Activated T-cell treated with anti-CD3 and anti-CD28 coated beads, Interleukin-2, amount 50 U/mL, for 72 hours (primary cell): ENCODE measurements around the gene CAND2. TPM values are rescaled to one million over a fixed set of nuclear protein-coding genes. Genes with fewer than 3 reads are reported as not detected.
A peak's percentile ranks its signal among the peaks of the same experiment; 100 is the strongest.

ENCODE experiments used
- ATAC-seq, 2 donors: fragments of 150-1000 bp; cut with Tn5 transposase; replicated peaks in 1 of 2; 2 replicates each; pipeline ENCODE4 v1.10.0; 2021; ENCODE audit warnings: moderate library complexity in 2 of 2, mild to moderate bottlenecking in 1 of 2
- DNase-seq, 2 donors: peaks; one replicate each; pipeline ENCODE4 v3.0.0; 2021 to 2022; ENCODE audit warnings: mixed read lengths in 1 of 2
- H3K27ac Mint-ChIP-seq: one replicate; pipeline ENCODE4 v1.8.0; 2022; ENCODE audit warnings: mild to moderate bottlenecking, moderate library complexity, mixed read lengths
- H3K27me3 Mint-ChIP-seq: one replicate; pipeline ENCODE4 v1.8.0; 2022; ENCODE audit warnings: low read depth, mixed read lengths
- H3K36me3 Mint-ChIP-seq, 2 donors: one replicate each; pipeline ENCODE4 v1.8.0; 2022; ENCODE audit warnings: mixed read lengths in 2 of 2, mild to moderate bottlenecking in 1 of 2; ENCODE audit not compliant: insufficient read depth in 2 of 2
- H3K4me1 Mint-ChIP-seq: one replicate; pipeline ENCODE4 v1.8.0; 2022; ENCODE audit warnings: low read depth, mixed read lengths
- H3K4me3 Mint-ChIP-seq, 2 donors: one replicate each; pipeline ENCODE4 v1.8.0; 2022; ENCODE audit warnings: mild to moderate bottlenecking in 2 of 2, mixed read lengths in 2 of 2, moderate library complexity in 2 of 2
- H3K9me3 Mint-ChIP-seq, 2 donors: one replicate each; pipeline ENCODE4 v1.8.0; 2022; ENCODE audit warnings: mixed read lengths in 2 of 2
- total RNA-seq, 2 donors: library from RNA; stranded (reverse); gene quantifications; one replicate each; pipeline ENCODE4 v1.2.3, GENCODE V29; 2022

The CAND2 gene
- 1 to 10 TPM; 1.2 to 1.8 TPM for total RNA-seq

- Mint-ChIP-seq H3K4me3 (peak within 1 kb of the TSS; percentile 84 to 86), H3K27me3 (no peaks in the 10 kb centered on the region), H3K36me3 (no peaks in the 10 kb centered on the region), H3K9me3 (no peaks in the 10 kb centered on the region), H3K4me1 (peaks cover 8% of the 10 kb centered on the region), H3K27ac (no peak within 1 kb of the TSS)
- ATAC-seq: peak; percentile 84 to 88
- peak; percentile 52 to 57 for DNase-seq
These were observed at the start of gene CAND2 for GRCh38 chr3:12796171-12797123. Gene CAND2, plus strand, starts transcription at chr3:12796680. Its CDS starts 41 bp downstream, at chr3:12796721.

GRCh38 chr3:12748477-12748876 is 48.0 kb upstream of the CAND2 start:
- Mint-ChIP-seq H3K4me3 (no peak overlapping the region), H3K36me3 (no peaks in the 10 kb centered on the region), H3K9me3 (no peaks in the 10 kb centered on the region), H3K27me3 (peaks cover 10% of the 10 kb centered on the region), H3K27ac (no peak overlapping the region), H3K4me1 (peaks cover 15% of the 10 kb centered on the region)
- no peak for ATAC-seq
- no peak for DNase-seq

GRCh38 chr3:12750223-12750622 is 46.3 kb upstream of the CAND2 start:
- Mint-ChIP-seq H3K9me3 (no peaks in the 10 kb centered on the region), H3K36me3 (no peaks in the 10 kb centered on the region), H3K4me3 (no peak overlapping the region), H3K4me1 (peaks cover 15% of the 10 kb centered on the region), H3K27ac (no peak overlapping the region), H3K27me3 (peaks cover 4% of the 10 kb centered on the region)
- DNase-seq: no peak
- peak; percentile 19 to 32 for ATAC-seq

- peak; percentile 82 to 87 for ATAC-seq
- no peak overlapping the region for H3K27ac Mint-ChIP-seq
- H3K27me3 Mint-ChIP-seq: peaks cover 4% of the 10 kb centered on the region
- H3K9me3 Mint-ChIP-seq: no peaks in the 10 kb centered on the region
- peaks cover 15% of the 10 kb centered on the region for H3K4me1 Mint-ChIP-seq
- DNase-seq: peak; percentile 33 to 34
- H3K36me3 Mint-ChIP-seq: no peaks in the 10 kb centered on the region
- H3K4me3 Mint-ChIP-seq: no peak overlapping the region
These were observed 45.8 kb upstream of the CAND2 start for GRCh38 chr3:12750658-12751071.

GRCh38 chr3:12751571-12751970 is 44.9 kb upstream of the CAND2 start:
- no peaks in the 10 kb centered on the region for H3K36me3 Mint-ChIP-seq
- H3K4me1 Mint-ChIP-seq: peaks cover 15% of the 10 kb centered on the region
- DNase-seq: no peak
- H3K4me3 Mint-ChIP-seq: no peak overlapping the region
- no peaks in the 10 kb centered on the region for H3K9me3 Mint-ChIP-seq
- ATAC-seq: no peak
- peaks cover 1% of the 10 kb centered on the region for H3K27me3 Mint-ChIP-seq
- no peak overlapping the region for H3K27ac Mint-ChIP-seq

GRCh38 chr3:12752102-12752501 is 44.4 kb upstream of the CAND2 start:
- Mint-ChIP-seq H3K27ac (no peak overlapping the region), H3K27me3 (no peaks in the 10 kb centered on the region), H3K4me3 (no peak overlapping the region), H3K4me1 (peaks cover 15% of the 10 kb centered on the region), H3K9me3 (no peaks in the 10 kb centered on the region), H3K36me3 (no peaks in the 10 kb centered on the region)
- no peak for ATAC-seq
- DNase-seq: no peak

- no peak for ATAC-seq
- H3K27me3 Mint-ChIP-seq: no peaks in the 10 kb centered on the region
- no peaks in the 10 kb centered on the region for H3K36me3 Mint-ChIP-seq
- H3K4me1 Mint-ChIP-seq: peaks cover 15% of the 10 kb centered on the region
- no peak overlapping the region for H3K4me3 Mint-ChIP-seq
- DNase-seq: no peak
- H3K9me3 Mint-ChIP-seq: no peaks in the 10 kb centered on the region
- no peak overlapping the region for H3K27ac Mint-ChIP-seq
These were observed 43.7 kb upstream of the CAND2 start for GRCh38 chr3:12752809-12753208.

GRCh38 chr3:12753275-12754028 is 43.0 kb upstream of the CAND2 start:
- Mint-ChIP-seq H3K27me3 (no peaks in the 10 kb centered on the region), H3K9me3 (no peaks in the 10 kb centered on the region), H3K4me1 (peaks cover 15% of the 10 kb centered on the region), H3K4me3 (no peak overlapping the region), H3K27ac (no peak overlapping the region), H3K36me3 (no peaks in the 10 kb centered on the region)
- no peak for ATAC-seq
- DNase-seq: no peak

- H3K4me3 Mint-ChIP-seq: no peak overlapping the region
- no peak for ATAC-seq
- H3K27me3 Mint-ChIP-seq: no peaks in the 10 kb centered on the region
- H3K4me1 Mint-ChIP-seq: peaks cover 15% of the 10 kb centered on the region
- no peaks in the 10 kb centered on the region for H3K9me3 Mint-ChIP-seq
- H3K36me3 Mint-ChIP-seq: no peaks in the 10 kb centered on the region
- no peak overlapping the region for H3K27ac Mint-ChIP-seq
- no peak for DNase-seq
These were observed 42.2 kb upstream of the CAND2 start for GRCh38 chr3:12754313-12754712.

- DNase-seq (no peak), ATAC-seq (no peak)
- Mint-ChIP-seq H3K27me3 (no peaks in the 10 kb centered on the region), H3K36me3 (no peaks in the 10 kb centered on the region), H3K27ac (no peak overlapping the region), H3K9me3 (no peaks in the 10 kb centered on the region), H3K4me1 (peaks cover 5% of the 10 kb centered on the region), H3K4me3 (no peak overlapping the region)
These were observed 40.7 kb upstream of the CAND2 start for GRCh38 chr3:12755754-12756153.

GRCh38 chr3:12756175-12756574 is 40.3 kb upstream of the CAND2 start:
- DNase-seq: no peak
- H3K27ac Mint-ChIP-seq: no peak overlapping the region

GRCh38 chr3:12756635-12757034 is 39.8 kb upstream of the CAND2 start:
- DNase-seq (no peak), ATAC-seq (no peak)
- no peaks in the 10 kb centered on the region for H3K4me1 Mint-ChIP-seq
- H3K27ac Mint-ChIP-seq: no peak overlapping the region
- H3K27me3 Mint-ChIP-seq: no peaks in the 10 kb centered on the region
- H3K36me3 Mint-ChIP-seq: no peaks in the 10 kb centered on the region
- no peak overlapping the region for H3K4me3 Mint-ChIP-seq
- H3K9me3 Mint-ChIP-seq: no peaks in the 10 kb centered on the region

More at GRCh38 chr3:12756175-12756574, 40.3 kb upstream of the CAND2 start:
- no peak for ATAC-seq
- Mint-ChIP-seq H3K4me3 (no peak overlapping the region), H3K4me1 (peaks cover 1% of the 10 kb centered on the region), H3K9me3 (no peaks in the 10 kb centered on the region), H3K36me3 (no peaks in the 10 kb centered on the region), H3K27me3 (no peaks in the 10 kb centered on the region)

GRCh38 chr3:12758025-12758781 is 38.3 kb upstream of the CAND2 start:
- no peak for DNase-seq
- Mint-ChIP-seq H3K27ac (no peak overlapping the region), H3K36me3 (no peaks in the 10 kb centered on the region), H3K4me3 (no peak overlapping the region), H3K9me3 (no peaks in the 10 kb centered on the region), H3K4me1 (no peaks in the 10 kb centered on the region), H3K27me3 (no peaks in the 10 kb centered on the region)
- ATAC-seq: no peak
